Neuron (in vitro differentiated cells): ENCODE data around the gene CHODL.

Source experiments
- H2AFZ ChIP-seq: one replicate; pipeline ENCODE4 v1.6.1; 2013; ENCODE audit warnings: low read depth, mild to moderate bottlenecking, inconsistent platforms, low read length, moderate library complexity
- H3K27me3 ChIP-seq: one replicate; pipeline ENCODE4 v1.6.1; 2013; ENCODE audit warnings: low read length; ENCODE audit not compliant: insufficient read depth
- H3K36me3 ChIP-seq: one replicate; pipeline ENCODE4 v1.6.1; 2013; ENCODE audit warnings: low read length; ENCODE audit not compliant: insufficient read depth
- H3K4me1 ChIP-seq: one replicate; pipeline ENCODE4 v1.6.1; 2013; ENCODE audit warnings: low read length; ENCODE audit not compliant: insufficient read depth
- H3K4me3 ChIP-seq: 2 replicates; pipeline ENCODE4 v1.5.1; 2013; ENCODE audit warnings: mild to moderate bottlenecking, low read length, moderate library complexity
- H3K9me3 ChIP-seq: one replicate; pipeline ENCODE4 v1.6.1; 2013; ENCODE audit warnings: low read length

The CHODL gene

GRCh38 chr21:18253221-18253620, 8.6 kb downstream of the CHODL start:
- H2AFZ ChIP-seq, result no peak overlapping the region
- H3K9me3 ChIP-seq, result no peaks in the 10 kb centered on the region
- no peak overlapping the region for H3K4me3 ChIP-seq
- H3K27me3 ChIP-seq, result no peaks in the 10 kb centered on the region
- no peaks in the 10 kb centered on the region for H3K36me3 ChIP-seq
- H3K4me1 ChIP-seq, result no peaks in the 10 kb centered on the region

GRCh38 chr21:18253799-18254198, 9.2 kb downstream of the CHODL start:
- no peaks in the 10 kb centered on the region for H3K9me3 ChIP-seq
- no peaks in the 10 kb centered on the region for H3K4me1 ChIP-seq
- H3K4me3 ChIP-seq, result no peak overlapping the region
- H3K36me3 ChIP-seq, result no peaks in the 10 kb centered on the region
- H3K27me3 ChIP-seq, result no peaks in the 10 kb centered on the region
- H2AFZ ChIP-seq, result no peak overlapping the region

GRCh38 chr21:18265944-18266343, 21.3 kb downstream of the CHODL start:
- Histone ChIP-seq H3K36me3 (no peaks in the 10 kb centered on the region), H3K27me3 (no peaks in the 10 kb centered on the region), H2AFZ (no peak overlapping the region), H3K4me3 (no peak overlapping the region), H3K4me1 (no peaks in the 10 kb centered on the region), H3K9me3 (no peaks in the 10 kb centered on the region)

GRCh38 chr21:18267496-18267895, 22.9 kb downstream of the CHODL start:
- Histone ChIP-seq H3K4me1 (no peaks in the 10 kb centered on the region), H3K36me3 (no peaks in the 10 kb centered on the region), H2AFZ (no peak overlapping the region), H3K9me3 (no peaks in the 10 kb centered on the region), H3K4me3 (no peak overlapping the region), H3K27me3 (no peaks in the 10 kb centered on the region)

- Histone ChIP-seq H2AFZ (no peak overlapping the region), H3K4me1 (no peaks in the 10 kb centered on the region), H3K27me3 (no peaks in the 10 kb centered on the region), H3K36me3 (no peaks in the 10 kb centered on the region), H3K9me3 (no peaks in the 10 kb centered on the region), H3K4me3 (no peak overlapping the region)
Observed at GRCh38 chr21:18268906-18269305, 24.3 kb downstream of the CHODL start.

GRCh38 chr21:18269856-18270255, 25.2 kb downstream of the CHODL start:
- Histone ChIP-seq H2AFZ (no peak overlapping the region), H3K27me3 (no peaks in the 10 kb centered on the region), H3K36me3 (no peaks in the 10 kb centered on the region), H3K9me3 (no peaks in the 10 kb centered on the region), H3K4me1 (no peaks in the 10 kb centered on the region), H3K4me3 (no peak overlapping the region)

- Histone ChIP-seq H3K36me3 (no peaks in the 10 kb centered on the region), H3K27me3 (no peaks in the 10 kb centered on the region), H3K4me3 (no peak overlapping the region), H3K9me3 (no peaks in the 10 kb centered on the region), H2AFZ (no peak overlapping the region), H3K4me1 (no peaks in the 10 kb centered on the region)
Observed at GRCh38 chr21:18273400-18273799, 28.8 kb downstream of the CHODL start.

- Histone ChIP-seq H3K27me3 (no peaks in the 10 kb centered on the region), H2AFZ (no peak overlapping the region), H3K4me1 (no peaks in the 10 kb centered on the region), H3K4me3 (no peak overlapping the region), H3K36me3 (no peaks in the 10 kb centered on the region), H3K9me3 (no peaks in the 10 kb centered on the region)
Observed at GRCh38 chr21:18274370-18274769, 29.7 kb downstream of the CHODL start.

GRCh38 chr21:18275781-18276180, 31.1 kb downstream of the CHODL start:
- Histone ChIP-seq H3K36me3 (no peaks in the 10 kb centered on the region), H3K4me3 (no peak overlapping the region), H2AFZ (no peak overlapping the region), H3K27me3 (no peaks in the 10 kb centered on the region), H3K9me3 (no peaks in the 10 kb centered on the region), H3K4me1 (no peaks in the 10 kb centered on the region)

- no peaks in the 10 kb centered on the region for H3K4me1 ChIP-seq
- no peak overlapping the region for H3K4me3 ChIP-seq
- no peaks in the 10 kb centered on the region for H3K27me3 ChIP-seq
- H3K36me3 ChIP-seq, result no peaks in the 10 kb centered on the region
- H3K9me3 ChIP-seq, result no peaks in the 10 kb centered on the region
- H2AFZ ChIP-seq, result no peak overlapping the region
Observed at GRCh38 chr21:18285379-18285778, 40.7 kb downstream of the CHODL start.

GRCh38 chr21:18289876-18290275, 45.2 kb downstream of the CHODL start:
- no peak overlapping the region for H2AFZ ChIP-seq
- no peaks in the 10 kb centered on the region for H3K9me3 ChIP-seq
- H3K27me3 ChIP-seq, result no peaks in the 10 kb centered on the region
- H3K4me3 ChIP-seq, result no peak overlapping the region
- no peaks in the 10 kb centered on the region for H3K4me1 ChIP-seq
- no peaks in the 10 kb centered on the region for H3K36me3 ChIP-seq

GRCh38 chr21:18294100-18294499, 49.5 kb downstream of the CHODL start:
- H3K4me3 ChIP-seq, result no peak overlapping the region
- no peaks in the 10 kb centered on the region for H3K9me3 ChIP-seq
- no peak overlapping the region for H2AFZ ChIP-seq
- H3K4me1 ChIP-seq, result no peaks in the 10 kb centered on the region
- H3K36me3 ChIP-seq, result no peaks in the 10 kb centered on the region
- H3K27me3 ChIP-seq, result no peaks in the 10 kb centered on the region

GRCh38 chr21:18298228-18298627, 53.6 kb downstream of the CHODL start:
- no peak overlapping the region for H3K4me3 ChIP-seq
- H3K9me3 ChIP-seq, result no peaks in the 10 kb centered on the region
- no peaks in the 10 kb centered on the region for H3K27me3 ChIP-seq
- H3K4me1 ChIP-seq, result no peaks in the 10 kb centered on the region
- no peaks in the 10 kb centered on the region for H3K36me3 ChIP-seq
- H2AFZ ChIP-seq, result no peak overlapping the region
